ENCODE results near the gene CLDN19.

The CLDN19 gene

DNA sequence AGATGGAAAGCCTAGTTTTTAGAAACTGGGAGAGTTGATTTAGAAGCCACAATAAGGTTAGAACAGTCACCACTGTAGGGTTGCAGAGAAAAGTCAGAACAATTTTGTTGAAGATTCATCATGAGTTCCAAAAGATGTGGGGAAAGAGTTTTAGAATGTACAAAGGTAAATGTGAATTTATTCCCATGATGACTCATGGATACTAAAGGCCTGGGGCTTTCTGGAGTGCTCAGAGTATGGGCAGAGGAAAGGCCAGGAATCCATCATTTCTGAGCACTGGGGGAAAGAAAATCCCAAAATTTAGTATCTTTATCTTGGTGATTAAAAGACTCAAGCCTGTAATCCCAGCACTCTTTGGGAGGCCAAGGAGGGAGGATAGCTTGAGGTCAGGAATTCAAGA lies 40.0 kb downstream of the CLDN19 start:
- Histone ChIP-seq H4K20me1 (ENCODE audit: insufficient read depth, low read length) (peaks cover 25% of the 10 kb centered on the region), H3K79me2 (ENCODE audit: low read length) (peaks cover 72% of the 10 kb centered on the region), H3K9me3 (ENCODE audit: insufficient read depth, low read length) (no peaks in the 10 kb centered on the region), H3K36me3 (replicated peaks; ENCODE audit: low read depth, low read length) (peaks cover 66% of the 10 kb centered on the region), H3K27me3 (ENCODE audit: low read depth, low read length) (no peaks in the 10 kb centered on the region), H3K9ac (ENCODE audit: low read length) (no peak overlapping the region), H3K4me1 (ENCODE audit: low read length) (no peaks in the 10 kb centered on the region), H3K27ac (ENCODE audit: low read length) (no peak overlapping the region), H3K4me3 (ENCODE audit: low read length) (no peak overlapping the region), H2AFZ (ENCODE audit: low read depth, low read length) (no peak overlapping the region), H3K4me2 (ENCODE audit: low read length) (no peak overlapping the region)
- TF ChIP-seq, protein P1, sequence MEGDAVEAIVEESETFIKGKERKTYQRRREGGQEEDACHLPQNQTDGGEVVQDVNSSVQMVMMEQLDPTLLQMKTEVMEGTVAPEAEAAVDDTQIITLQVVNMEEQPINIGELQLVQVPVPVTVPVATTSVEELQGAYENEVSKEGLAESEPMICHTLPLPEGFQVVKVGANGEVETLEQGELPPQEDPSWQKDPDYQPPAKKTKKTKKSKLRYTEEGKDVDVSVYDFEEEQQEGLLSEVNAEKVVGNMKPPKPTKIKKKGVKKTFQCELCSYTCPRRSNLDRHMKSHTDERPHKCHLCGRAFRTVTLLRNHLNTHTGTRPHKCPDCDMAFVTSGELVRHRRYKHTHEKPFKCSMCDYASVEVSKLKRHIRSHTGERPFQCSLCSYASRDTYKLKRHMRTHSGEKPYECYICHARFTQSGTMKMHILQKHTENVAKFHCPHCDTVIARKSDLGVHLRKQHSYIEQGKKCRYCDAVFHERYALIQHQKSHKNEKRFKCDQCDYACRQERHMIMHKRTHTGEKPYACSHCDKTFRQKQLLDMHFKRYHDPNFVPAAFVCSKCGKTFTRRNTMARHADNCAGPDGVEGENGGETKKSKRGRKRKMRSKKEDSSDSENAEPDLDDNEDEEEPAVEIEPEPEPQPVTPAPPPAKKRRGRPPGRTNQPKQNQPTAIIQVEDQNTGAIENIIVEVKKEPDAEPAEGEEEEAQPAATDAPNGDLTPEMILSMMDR (IDR thresholded peaks at IDR 0.05; ENCODE audit: low read depth, low read length): no peak
- TF ChIP-seq EZH2phosphoT487 (IDR thresholded peaks at IDR 0.05; ENCODE audit: low read depth): no peak

- TF ChIP-seq, protein P1 (IDR thresholded peaks at IDR 0.05; ENCODE audit: low read depth, low read length): no peak
- no peak for TF ChIP-seq EZH2phosphoT487 (IDR thresholded peaks at IDR 0.05; ENCODE audit: low read depth)
- Histone ChIP-seq H3K4me1 (ENCODE audit: low read length) (no peaks in the 10 kb centered on the region), H3K4me3 (ENCODE audit: low read length) (no peak overlapping the region), H4K20me1 (ENCODE audit: insufficient read depth, low read length) (peaks cover 43% of the 10 kb centered on the region), H3K79me2 (ENCODE audit: low read length) (peaks cover 79% of the 10 kb centered on the region), H3K9ac (ENCODE audit: low read length) (no peak overlapping the region), H3K4me2 (ENCODE audit: low read length) (no peak overlapping the region), H3K27me3 (ENCODE audit: low read depth, low read length) (no peaks in the 10 kb centered on the region), H3K9me3 (ENCODE audit: insufficient read depth, low read length) (no peaks in the 10 kb centered on the region), H3K36me3 (replicated peaks; ENCODE audit: low read depth, low read length) (peaks cover 67% of the 10 kb centered on the region), H2AFZ (ENCODE audit: low read depth, low read length) (no peak overlapping the region), H3K27ac (ENCODE audit: low read length) (no peak overlapping the region)
Observed at GRCh38 chr1:42698081-42698813, 41.8 kb downstream of the CLDN19 start.

- Histone ChIP-seq H2AFZ (ENCODE audit: low read depth, low read length) (no peak overlapping the region), H4K20me1 (ENCODE audit: insufficient read depth, low read length) (peaks cover 83% of the 10 kb centered on the region), H3K9me3 (ENCODE audit: insufficient read depth, low read length) (no peaks in the 10 kb centered on the region), H3K27me3 (ENCODE audit: low read depth, low read length) (no peaks in the 10 kb centered on the region), H3K4me2 (ENCODE audit: low read length) (no peak overlapping the region), H3K36me3 (replicated peaks; ENCODE audit: low read depth, low read length) (peaks cover 48% of the 10 kb centered on the region), H3K9ac (ENCODE audit: low read length) (no peak overlapping the region), H3K4me1 (ENCODE audit: low read length) (peaks cover 39% of the 10 kb centered on the region), H3K27ac (ENCODE audit: low read length) (no peak overlapping the region), H3K4me3 (ENCODE audit: low read length) (no peak overlapping the region), H3K79me2 (ENCODE audit: low read length) (peaks cover 99% of the 10 kb centered on the region)
- no peak for TF ChIP-seq EZH2phosphoT487 (IDR thresholded peaks at IDR 0.05; ENCODE audit: low read depth)
- TF ChIP-seq, protein P1 (IDR thresholded peaks at IDR 0.05; ENCODE audit: low read depth, low read length): no peak
Observed at GRCh38 chr1:42692911-42693310, 47.1 kb downstream of the CLDN19 start.

- Histone ChIP-seq H3K4me3 (ENCODE audit: low read length) (no peak overlapping the region), H3K36me3 (replicated peaks; ENCODE audit: low read depth, low read length) (peaks cover 44% of the 10 kb centered on the region)
Observed at GRCh38 chr1:42692461-42692860, 47.6 kb downstream of the CLDN19 start.

More at GRCh38 chr1:42692461-42692860, 47.6 kb downstream of the CLDN19 start:
- Histone ChIP-seq H3K27me3 (ENCODE audit: low read depth, low read length) (no peaks in the 10 kb centered on the region), H3K27ac (ENCODE audit: low read length) (no peak overlapping the region), H4K20me1 (ENCODE audit: insufficient read depth, low read length) (peaks cover 88% of the 10 kb centered on the region), H2AFZ (ENCODE audit: low read depth, low read length) (no peak overlapping the region), H3K4me1 (ENCODE audit: low read length) (peaks cover 44% of the 10 kb centered on the region), H3K9me3 (ENCODE audit: insufficient read depth, low read length) (no peaks in the 10 kb centered on the region), H3K9ac (ENCODE audit: low read length) (no peak overlapping the region), H3K79me2 (ENCODE audit: low read length) (peaks cover 99% of the 10 kb centered on the region), H3K4me2 (ENCODE audit: low read length) (no peak overlapping the region)
- no peak for TF ChIP-seq EZH2phosphoT487 (IDR thresholded peaks at IDR 0.05; ENCODE audit: low read depth)
- TF ChIP-seq, protein P1 (IDR thresholded peaks at IDR 0.05; ENCODE audit: low read depth, low read length): no peak

Measured in OCI-LY3 (cell line).